Fibroblast of upper back skin (primary cell): ENCODE data around the gene PPP6C.
"Not testable (repeated sequence)": the region's sequence is repeated elsewhere in the genome, so short reads cannot be mapped to it uniquely, and the experiment has no call there.

Experiments used
- DNase-seq: peaks from one replicate; pipeline ENCODE4 v3.0.0-alpha.2; 2013

The PPP6C gene

DNA sequence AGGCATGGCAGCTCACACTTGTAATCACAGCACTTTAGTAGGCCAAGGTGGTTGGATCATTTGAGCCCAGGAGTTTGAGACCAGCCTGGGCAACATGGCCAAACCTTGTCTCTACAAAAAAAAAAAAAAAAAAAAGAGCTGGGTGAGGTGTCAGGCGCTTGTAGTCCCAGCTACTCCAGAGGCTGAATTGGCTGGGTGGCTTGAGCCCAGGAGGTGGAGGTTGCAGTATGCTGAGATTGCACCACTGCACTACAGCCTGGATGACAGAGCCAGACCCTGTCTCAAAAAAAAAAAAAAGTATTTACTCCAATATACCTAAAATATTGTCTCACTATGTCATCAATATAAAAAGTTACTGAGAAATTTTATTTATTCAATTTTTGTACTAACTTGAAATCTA is 49.0 kb downstream of the PPP6C start:
- DNase-seq, result no peak

DNA sequence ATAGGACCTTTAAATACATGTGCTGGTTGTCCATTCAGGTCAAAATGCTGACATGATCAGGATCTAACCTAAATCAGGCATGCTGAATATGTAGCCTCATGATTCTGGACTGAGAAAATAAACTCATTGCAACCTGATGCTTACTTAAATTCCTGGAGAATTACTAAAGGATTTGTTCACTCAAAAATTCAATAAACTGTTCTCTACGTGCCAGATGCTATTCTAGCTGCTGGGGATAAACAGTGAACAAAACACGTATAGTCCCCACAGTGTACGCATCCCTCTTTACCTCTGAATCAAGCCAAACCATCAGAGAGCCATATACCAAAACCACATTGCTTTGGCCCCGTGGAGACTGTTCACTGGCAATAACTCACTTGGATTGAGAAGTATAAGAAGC is 52.4 kb downstream of the PPP6C start:
- peak; percentile 81 for DNase-seq

DNA sequence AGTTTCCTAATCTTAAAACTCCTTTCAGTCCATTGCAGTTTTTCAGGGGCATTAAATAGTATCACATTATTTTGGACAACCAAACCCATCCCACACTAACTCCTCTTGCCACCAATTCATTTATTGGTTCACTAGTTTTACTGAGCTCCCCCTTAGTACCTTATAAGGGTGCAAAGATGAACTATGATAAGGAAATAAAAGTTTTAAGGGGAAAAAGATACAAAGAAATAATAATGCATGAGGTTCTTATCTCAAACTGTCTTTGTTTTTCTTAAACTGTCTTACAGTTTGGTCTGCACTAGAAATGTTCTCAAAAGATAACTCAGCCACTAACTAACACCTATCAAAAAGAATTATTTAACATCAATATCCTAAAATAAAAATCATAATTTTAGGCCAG is 54.6 kb downstream of the PPP6C start:
- no peak for DNase-seq

DNA sequence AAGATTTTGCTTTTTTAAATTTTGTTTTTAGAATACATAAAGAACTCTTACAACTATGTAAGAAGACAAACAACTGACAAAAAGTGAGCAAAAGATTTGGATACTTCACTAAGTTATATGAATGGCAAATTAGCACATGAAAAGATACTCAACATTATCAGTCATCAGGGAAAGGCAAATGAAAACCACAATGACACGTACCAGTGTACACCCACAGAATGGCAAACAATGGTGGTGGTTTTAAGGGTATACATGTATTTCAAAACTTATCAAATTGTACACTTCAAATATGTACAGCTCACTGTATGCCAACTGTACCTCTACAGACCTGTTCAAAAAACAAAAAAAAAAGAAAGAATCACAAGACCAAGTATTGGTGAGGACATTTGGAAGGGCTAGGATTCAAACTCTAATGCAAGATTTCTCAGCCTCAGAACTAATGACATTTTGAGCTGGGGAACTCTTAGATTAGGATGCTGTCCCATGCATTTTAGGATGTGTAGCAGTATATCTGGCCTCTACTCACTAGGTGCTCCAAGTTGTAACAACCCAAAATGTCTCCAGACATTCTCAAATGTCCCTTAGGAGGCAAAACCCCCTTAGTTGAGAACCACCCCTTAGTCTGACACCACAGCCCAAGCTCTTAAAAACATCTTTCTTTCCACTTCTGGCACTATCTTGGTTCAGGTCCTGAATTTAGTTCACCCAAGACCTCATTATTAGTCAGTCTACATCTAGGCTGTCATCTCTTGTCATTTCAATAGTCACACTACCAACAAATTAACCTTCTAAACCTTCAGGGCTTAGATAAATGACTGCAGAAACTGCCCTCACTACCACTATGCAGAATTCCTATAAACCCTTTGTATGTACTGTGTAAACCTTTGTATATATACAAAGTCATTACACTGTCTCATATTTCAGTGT is 55.9 kb downstream of the PPP6C start:
- no peak for DNase-seq

DNA sequence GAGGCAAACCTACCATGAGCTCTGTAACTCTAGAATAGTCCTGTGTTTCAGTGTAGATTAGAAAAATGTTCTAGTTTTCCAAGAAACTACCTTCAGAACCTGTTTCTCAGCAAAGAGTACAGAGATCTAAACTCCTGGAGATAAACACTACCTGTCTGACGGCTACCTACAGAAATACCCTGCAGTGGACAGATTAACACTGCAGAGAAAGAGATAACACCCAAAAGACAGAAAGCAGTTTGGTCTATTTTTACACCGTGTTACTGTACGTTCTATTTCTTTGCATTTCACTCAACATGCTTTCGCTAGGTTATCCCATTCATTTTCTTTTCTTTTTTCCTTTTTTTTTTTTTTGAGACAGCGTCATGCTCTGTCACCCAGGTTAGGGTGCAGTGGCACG is 57.8 kb downstream of the PPP6C start:
- no peak for DNase-seq

DNA sequence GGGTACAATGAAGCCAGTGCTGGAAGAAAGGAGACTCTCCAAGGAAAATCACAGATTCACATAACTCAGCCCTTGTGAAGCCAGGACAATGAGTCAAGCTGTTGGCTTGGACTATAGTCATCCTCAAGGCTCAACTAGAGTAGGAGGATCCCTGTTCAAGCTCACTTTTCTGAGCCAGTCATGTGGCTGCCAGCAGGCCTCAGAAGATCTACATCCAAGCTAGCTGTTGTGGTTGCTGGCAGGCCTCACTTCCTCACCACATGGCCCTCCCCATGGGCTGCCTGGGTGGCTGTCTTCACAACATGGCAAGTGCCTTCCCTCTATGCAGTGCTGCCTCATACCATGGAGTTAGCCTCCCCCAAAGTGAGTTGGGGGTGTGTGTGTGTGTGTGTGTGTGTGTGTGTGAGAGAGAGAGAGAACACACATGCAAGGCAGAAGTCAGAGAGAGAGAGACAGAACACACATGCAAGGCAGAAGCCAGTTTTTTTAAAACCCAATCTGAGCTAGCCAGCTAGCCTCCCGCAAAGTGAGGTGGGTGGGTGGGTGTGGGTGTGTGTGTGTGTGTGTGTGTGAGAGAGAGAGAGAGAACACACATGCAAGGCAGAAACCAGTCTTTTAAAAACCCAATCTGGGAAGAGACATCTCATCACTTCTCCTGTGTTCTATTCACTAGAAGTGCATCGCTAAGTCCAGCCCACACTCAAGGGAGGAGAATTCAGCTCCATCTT is 63.4 kb downstream of the PPP6C start:
- peak; percentile 100 for DNase-seq

DNA sequence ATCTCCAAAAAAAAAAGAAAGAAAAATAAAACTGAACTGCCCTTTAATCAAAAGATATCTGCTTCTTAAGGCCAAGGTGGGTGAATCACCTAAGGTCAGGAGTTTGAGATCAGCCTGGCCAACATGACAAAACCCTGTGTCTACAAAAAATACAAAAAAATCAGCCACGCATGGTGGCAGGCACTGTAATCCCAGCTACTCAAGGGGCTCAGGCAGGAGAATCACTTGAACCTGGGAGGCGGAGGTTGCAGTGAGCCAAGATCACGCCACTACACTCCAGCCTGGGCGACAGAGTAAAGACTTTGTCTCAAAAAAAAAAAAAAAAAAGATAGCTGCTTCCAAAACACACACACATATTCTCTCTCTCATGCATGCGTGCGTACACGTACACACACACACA is 64.1 kb downstream of the PPP6C start:
- no peak for DNase-seq

DNA sequence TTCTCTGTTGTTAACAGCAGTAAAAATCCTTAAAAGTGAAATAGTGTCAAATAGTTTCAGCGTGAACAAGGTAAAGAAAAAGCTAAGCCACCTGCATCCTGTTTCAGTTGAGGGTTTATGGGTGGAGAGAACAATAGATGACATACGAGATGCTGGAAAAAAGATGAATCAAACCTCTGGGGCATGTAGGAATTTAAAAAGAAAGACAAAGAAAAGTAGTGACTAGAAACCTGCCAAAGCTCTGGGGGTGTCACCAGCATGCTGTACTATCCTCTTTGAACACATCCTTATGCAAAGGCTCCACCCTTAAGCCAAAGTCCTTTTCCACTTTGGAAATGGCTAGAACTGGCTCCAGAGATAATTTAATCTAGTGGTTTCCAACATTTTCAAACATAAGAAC is 68.5 kb downstream of the PPP6C start:
- peak; percentile 13 for DNase-seq

DNA sequence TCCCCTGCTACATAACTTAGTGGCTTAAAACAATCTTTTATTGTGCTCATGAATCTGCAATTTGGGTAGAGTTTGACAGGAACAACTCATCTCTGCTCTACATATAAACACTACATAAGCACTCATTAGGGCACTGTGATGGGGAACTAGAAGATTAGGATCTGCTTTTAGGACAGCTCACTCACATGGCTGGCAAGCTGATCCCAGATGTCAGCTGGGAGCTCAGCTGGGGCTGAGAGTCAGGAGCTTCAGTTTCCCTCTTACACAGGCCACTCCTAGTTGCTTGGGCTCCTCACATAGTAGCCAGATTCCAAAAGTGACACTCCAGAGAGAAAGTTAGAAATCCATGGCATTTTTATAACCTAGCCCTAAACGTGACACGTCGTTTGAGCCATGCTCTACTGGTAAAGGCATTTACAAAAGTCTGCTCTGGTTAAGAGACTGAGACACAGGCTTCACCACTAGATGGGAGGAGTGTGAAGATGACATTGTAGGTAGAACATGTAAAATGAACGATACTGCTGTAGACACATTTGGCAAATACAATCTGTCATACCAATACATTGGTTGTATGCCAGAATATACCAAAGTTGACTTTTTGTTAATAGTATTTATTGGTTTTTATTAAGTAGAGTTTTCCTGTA is 69.8 kb downstream of the PPP6C start:
- DNase-seq, result peak; percentile 46

DNA sequence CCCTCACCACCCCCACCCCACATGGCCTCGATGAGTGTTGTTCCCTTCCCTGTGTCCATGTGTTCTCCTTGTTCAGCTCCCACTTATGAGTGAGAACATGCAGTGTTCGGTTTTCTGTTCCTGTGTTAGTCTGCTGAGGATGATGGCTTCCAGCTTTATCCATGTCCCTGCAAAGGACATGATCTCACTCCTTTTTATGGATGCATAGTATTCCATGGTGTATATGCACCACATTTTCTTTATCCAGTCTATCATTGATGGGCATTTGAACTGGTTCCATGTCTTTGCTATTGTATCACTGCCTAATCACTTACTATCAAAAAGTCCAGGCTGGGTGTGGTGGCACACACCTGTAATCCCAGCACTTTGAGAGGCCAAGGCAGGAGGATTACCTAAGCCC is 70.9 kb downstream of the PPP6C start:
- not testable (repeated sequence) for DNase-seq

DNA sequence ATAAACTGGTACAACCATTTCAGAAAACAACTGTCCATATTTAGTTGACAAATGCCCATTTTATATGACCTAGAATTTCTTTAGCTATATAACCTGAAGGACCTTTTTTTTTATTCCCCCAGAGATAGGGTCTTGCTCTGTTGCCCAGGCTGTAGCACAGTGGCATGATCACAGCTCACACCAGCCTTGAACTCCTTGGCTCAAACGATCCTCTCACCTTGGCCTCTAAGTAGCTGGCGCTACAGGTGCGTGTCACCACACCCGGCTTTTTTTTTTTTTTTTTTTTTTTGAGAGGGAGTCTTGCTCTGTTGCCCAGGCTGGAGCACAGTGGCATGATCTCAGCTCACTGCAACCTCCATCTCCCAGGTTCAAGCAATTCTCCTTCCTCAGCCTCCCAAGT is 75.1 kb downstream of the PPP6C start:
- not testable (repeated sequence) for DNase-seq

DNA sequence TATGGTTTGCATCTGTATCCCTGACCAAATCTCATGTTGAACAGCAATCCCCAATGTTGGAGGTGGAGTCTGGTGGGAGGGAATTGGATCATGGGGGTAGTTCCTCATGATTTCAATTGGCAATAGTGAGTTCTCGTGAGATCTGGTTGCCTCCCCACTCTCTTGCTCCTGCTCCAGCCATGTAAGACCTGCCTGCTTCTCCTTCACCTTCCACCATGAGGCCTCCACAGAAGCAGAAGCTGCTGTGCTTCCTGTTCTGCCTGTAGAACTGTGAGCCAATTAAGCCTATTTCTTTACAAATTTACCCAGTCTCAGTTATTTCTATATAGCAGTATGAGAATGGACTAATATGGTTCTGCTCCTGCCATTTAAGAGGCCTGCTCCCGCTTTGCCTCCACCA is 79.1 kb downstream of the PPP6C start:
- no peak for DNase-seq

DNA sequence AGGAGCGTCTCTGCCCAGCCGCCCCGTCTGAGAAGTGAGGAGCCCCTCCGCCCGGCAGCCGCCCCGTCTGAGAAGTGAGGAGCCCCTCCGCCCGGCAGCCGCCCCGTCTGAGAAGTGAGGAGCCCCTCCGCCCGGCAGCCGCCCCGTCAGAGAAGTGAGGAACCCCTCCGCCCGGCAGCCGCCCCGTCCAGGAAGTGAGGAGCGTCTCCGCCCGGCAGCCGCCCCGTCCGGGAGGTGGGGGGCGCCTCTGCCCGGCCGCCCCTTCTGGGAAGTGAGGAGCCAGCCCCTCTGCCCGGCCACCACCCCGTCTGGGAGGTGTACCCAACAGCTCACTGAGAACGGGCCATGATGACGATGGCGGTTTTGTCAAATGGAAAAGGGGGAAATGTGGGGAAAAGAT is 81.1 kb downstream of the PPP6C start:
- not testable (repeated sequence) for DNase-seq

DNA sequence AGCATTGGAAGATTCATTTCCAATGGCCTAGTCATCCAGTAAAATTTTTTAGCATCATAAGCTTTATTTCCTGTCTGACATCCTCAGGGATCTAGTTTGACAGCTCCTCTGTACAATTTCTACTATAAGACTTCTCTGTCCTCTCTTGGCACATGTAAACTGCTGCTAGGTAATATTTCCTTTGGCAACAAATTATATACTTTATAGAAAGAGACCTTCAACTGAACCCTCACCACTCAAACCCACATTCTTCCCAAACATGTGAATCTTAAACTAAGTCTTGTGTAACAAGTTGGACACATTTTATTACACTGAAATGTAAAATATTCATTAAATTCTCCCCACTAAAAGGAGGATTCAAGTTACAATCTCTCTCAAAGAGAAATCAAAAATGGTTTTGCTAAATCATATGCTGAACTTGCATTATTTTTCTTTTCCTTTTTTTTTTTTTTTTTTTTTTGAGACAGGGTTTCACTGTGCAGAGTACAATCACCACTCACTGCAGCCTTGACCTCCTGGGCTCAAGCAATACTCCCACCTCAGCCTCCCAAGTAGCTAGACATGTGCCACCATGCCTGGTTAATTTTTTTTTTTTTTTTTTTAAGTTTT is 83.2 kb downstream of the PPP6C start:
- peak; percentile 69 for DNase-seq

DNA sequence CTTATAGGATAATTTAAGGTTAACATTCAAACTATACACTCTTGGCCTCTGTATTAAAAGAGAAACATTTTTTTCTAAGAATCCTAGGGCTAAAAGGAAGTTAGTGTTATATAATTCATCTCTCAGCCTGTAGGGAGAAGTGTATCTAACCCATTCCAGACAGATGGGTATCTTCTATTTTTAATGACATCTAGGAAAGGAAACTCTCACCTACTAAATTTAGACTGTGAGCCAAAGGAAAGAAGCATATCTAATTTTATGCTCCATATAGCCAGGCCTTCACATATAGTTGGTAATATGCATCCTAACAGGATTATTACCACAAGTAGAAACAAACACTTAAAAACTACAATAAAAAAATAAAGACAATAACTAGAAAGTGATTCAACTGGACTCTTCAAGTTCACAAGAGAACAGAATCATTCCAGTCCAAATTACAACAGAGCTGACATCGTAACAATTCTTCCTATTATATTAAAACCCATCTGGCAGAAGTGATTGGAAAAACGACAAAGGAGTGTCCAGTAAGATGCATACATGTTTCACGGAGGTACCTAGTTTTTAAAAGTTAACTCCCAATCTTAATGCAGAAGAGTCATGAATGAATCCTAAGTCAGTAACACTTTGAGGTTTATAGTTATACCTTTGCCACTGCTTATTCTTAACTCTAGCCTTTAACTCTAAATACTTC is 85.7 kb downstream of the PPP6C start:
- no peak for DNase-seq

DNA sequence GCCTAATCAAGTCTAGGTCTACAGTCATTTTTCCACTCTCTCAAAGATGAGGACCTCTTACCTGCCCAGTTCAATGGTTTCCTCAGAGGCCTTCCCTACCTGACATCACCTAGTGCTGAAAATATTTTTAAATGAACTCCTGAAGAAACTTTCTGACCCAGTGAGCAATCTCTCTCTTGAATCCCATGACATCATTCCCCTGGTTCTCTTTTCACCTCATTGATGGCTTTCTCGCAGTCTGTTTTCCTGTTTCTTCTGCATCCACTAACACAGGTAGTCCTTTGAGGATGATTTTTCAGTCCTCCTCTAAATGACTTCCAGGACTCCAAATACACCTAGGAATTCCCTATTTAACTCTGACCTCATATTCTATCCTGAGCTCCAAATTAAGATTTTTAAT is 86.6 kb downstream of the PPP6C start:
- DNase-seq, result no peak

DNA sequence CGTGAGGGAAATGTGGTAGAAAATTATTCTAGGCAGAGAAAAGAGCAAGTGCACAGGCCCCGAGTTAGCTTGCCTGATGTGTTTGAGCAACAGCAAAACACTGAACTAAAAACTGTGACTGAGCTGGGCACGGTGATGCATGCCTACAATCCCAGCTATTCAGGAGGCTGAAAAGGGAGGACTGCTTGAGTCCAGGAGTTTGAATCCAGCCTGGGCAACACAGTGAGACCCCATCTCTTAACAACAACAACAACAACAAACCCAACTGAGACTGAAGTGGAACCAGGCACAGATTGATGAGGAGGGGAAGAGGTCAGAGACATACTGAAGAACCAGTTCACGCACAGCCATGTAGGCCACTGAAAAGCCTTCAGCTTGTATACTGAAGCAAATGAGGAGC is 88.8 kb downstream of the PPP6C start:
- DNase-seq, result no peak

DNA sequence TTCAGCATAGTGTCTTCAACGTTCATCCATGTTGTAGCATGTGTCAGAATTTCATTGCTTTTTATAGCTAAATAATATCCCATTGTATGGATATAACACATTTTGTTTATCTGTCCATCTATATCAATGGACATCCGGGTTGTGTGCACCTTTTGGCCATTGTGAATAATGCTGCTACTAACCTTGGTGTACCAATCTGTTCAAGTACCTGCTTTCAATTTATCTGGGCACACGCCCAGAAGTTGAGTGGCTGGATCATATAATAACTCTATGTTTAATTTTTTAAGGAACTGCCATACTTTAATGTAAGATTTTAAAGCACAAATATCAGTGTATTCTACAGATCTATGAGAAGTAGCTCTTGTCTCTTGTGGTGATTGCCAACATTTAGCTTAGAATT is 89.8 kb downstream of the PPP6C start:
- no peak for DNase-seq
